GM12872 (cell line): ENCODE results near the gene SLC25A33.

ENCODE experiments used
- CTCF ChIP-seq: IDR thresholded peaks from 3 replicates; pipeline ENCODE4 v1.5.1; 2011; ENCODE audit warnings: low read depth, mild to moderate bottlenecking, low read length, moderate library complexity; ENCODE audit not compliant: insufficient read depth

Gene SLC25A33

DNA sequence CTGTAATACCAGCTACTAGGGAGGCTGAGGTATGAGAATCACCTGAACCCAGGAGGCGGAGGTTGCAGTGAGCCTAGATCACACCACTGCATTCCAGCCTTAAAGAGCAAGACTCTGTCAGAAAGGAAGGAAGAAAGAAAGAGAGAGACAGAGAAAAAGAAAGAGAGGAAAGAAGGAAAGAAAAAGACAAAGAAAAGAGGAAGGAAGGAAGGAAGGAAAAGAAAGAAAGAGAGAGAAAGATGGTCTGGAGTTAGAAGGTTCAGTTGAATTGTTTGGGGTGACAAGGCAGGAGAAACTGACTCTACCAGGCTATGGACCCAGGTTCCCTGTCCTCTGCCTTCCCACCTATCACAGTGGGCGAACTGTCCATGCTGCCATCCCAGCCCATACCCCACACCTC, 84.8 kb downstream of the SLC25A33 start:
- TF ChIP-seq CTCF, result no peak

GRCh38 chr1:9626201-9626608, 86.9 kb downstream of the SLC25A33 start:
- TF ChIP-seq CTCF, result no peak

DNA sequence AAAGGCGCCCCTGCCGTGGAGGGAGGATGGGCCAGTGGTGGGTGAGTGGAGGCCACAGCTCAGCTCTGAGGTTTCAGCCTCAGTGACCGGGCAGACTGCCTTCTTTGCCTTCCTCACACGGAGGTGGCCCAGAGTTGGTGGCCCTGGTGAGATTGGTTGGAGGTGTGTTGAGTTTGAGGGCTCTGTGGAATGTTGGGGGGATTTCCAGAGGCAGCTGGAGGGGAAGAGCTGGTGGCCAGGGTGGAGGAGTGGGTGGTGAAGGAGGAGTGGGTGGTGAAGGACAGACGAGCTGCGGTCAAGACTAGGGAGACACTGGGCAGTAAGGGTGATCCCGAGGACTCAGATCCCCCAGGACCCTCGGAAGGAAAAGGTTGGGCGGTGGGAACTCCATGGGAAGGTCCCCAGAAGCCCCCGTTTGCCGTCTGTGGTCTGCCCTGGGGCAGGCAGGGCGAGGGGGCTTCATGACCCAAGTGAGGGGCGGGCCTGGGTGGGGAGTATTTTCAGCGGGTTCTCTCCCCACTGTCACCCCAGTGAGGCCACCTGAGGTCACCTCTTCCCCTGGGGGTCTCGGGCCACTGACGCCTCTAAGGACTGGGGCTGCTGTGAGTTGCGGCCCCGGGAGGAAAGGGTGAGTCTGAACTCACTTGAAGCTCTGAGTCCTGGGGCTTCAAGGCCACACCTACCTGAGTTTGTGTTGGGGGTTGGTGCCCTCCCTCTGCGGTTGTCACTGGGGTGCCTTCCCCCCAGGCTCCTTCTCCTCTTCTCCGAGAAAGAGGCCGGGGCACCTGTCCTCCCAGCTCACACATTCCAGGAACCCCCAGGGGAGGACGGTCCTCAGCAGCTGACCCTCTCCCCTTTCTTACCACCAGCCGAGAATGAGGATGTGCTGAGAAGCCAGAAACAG, 89.5 kb downstream of the SLC25A33 start:
- TF ChIP-seq CTCF, result no peak

- no peak for TF ChIP-seq CTCF
Measured at GRCh38 chr1:9629445-9630201, 90.4 kb downstream of the SLC25A33 start.

DNA sequence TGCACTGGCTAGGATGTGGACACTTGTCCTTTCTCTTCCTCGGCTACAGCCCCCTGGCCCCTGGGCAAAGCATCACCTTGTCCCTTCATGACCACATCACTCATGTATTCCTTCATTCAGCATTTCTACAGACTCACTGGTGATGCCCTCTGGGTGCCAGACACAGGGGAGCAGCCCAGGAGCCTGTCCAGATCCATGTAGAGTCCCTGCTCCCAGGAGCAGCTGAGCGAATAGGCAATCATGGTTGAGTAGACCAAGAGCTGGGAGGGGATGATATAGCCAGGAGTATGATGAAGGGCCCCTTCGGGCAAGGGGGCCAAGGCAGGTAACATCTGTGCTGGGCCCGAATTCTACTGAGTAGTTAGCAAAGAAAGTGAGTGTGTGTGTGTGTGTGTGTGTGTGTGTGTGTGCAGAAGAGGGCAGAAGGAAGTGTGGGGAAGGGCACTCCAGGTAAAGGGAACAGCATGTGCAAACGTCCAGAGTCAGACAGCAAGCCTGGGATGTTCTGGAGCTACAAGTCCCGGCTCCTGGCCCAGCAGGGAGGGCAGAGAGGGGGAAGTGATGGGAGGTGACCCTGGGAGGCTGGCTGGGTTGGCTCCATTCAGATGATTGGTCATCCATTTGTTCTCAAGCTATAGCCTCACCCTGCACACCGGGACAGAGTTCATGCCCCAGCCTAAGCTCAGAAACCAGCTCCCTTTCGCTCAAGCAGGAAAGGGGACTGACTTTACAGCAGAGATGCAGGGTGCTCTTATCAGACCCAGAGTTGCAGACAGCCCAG, 91.3 kb downstream of the SLC25A33 start:
- no peak for TF ChIP-seq CTCF

DNA sequence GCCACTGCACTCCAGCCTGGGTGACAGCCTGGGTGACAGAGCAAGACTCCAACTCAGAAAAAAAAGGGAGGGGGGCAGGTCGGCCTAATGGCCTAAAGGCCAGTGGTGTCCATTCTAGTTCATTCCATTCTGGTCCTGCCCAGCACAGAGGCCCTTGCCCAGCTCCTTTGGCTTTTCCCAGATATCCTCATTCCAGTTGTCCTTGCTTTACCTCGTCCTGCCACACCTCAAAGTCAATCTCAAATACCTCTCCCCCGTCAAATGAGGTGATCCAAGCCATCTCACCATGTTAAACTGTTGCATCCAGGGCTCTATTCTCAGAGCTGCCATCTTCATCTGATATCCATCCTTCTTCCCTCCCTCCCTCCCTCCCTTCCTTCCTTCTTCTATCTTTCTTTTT, 92.3 kb downstream of the SLC25A33 start:
- no peak for TF ChIP-seq CTCF

DNA sequence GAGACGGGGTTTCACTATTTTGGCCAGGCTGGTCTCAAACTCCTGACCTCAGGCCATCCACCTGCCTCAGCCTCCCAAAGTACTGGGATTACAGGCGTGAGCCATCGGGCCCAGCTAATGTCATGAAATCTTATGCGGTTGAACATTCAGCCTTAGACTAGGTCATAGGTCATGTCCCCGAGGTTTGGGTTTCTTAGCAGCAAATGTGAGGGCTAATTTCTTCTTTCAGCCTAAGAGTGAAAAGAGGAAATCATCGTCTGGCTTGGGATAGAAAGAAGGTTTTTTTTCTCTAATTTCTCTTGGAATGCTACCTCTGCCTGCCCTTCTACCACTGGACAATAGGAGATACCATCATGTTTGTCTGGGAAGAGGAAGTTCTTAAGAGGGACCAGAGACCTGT, 94.2 kb downstream of the SLC25A33 start:
- no peak for TF ChIP-seq CTCF
